HEK293 (cell line): ENCODE data around the gene POT1.
A peak's percentile ranks its signal among the peaks of the same experiment; 100 is the strongest.

ENCODE experiments used
- CTCF ChIA-PET: fragments of 350-600 bp; formaldehyde crosslinking; extraction: SDS; loops from one replicate; lab custom pipeline; 2021; ENCODE audit warnings: antibody characterized with exemption; lab: Yijun Ruan, JAX
- POLR2A ChIA-PET: fragments of 300-600 bp; formaldehyde crosslinking; extraction: SDS; loops from one replicate; lab custom pipeline; 2020; ENCODE audit warnings: antibody characterized with exemption, inconsistent platforms; lab: Yijun Ruan, JAX
- H3K27ac ChIP-seq: fragments of 200-500 bp; sonication (Bioruptor generic); 2 replicates; pipeline ENCODE4 v1.5.1; 2014; ENCODE audit warnings: low read depth, low read length, control low read depth, inconsistent platforms; ENCODE audit errors: extremely low read depth
- H3K36me3 ChIP-seq, 2 experiments: fragments of 200-500 bp in 1 of 2; sonication (Bioruptor generic) in 1 of 2; 1 replicate in 1 of 2; 2 replicates in 1 of 2; pipeline ENCODE4 v1.5.1; 2014 to 2017; ENCODE audit warnings: inconsistent platforms in 2 of 2, low read length in 2 of 2; ENCODE audit not compliant: control insufficient read depth in 2 of 2, insufficient read depth in 1 of 2
- H3K4me1 ChIP-seq: fragments of 200-500 bp; sonication (Bioruptor generic); 2 replicates; pipeline ENCODE4 v1.5.1; 2014; ENCODE audit warnings: mild to moderate bottlenecking, low read length, inconsistent platforms; ENCODE audit not compliant: control insufficient read depth, insufficient read depth
- H3K4me3 ChIP-seq: 2 replicates; pipeline ENCODE4 v1.5.1; 2011; ENCODE audit warnings: low read depth, mild to moderate bottlenecking, control low read depth, low read length, moderate library complexity
- H3K9me3 ChIP-seq: fragments of 200-500 bp; sonication (Bioruptor generic); 2 replicates; pipeline ENCODE4 v1.5.1; 2014; ENCODE audit warnings: low read depth, low read length, inconsistent platforms; ENCODE audit not compliant: control insufficient read depth, insufficient read depth
- BCL11B ChIP-seq: fragments of 450-650 bp; formaldehyde crosslinking; IDR thresholded peaks from 2 replicates; pipeline ENCODE4 v1.5.1; 2016; ENCODE audit warnings: low read depth, missing biosample characterization, missing genetic modification characterization
- EGR2 ChIP-seq: fragments of 450-650 bp; formaldehyde crosslinking; IDR thresholded peaks from 2 replicates; pipeline ENCODE4 v1.5.1; 2016; ENCODE audit warnings: low read depth, missing biosample characterization, missing genetic modification characterization
- GLI4 ChIP-seq: fragments of 450-650 bp; formaldehyde crosslinking; IDR thresholded peaks from 2 replicates; pipeline ENCODE4 v1.5.1; 2016; ENCODE audit warnings: missing biosample characterization, missing genetic modification characterization
- HOXD13 ChIP-seq: sonication (generic); formaldehyde crosslinking; IDR thresholded peaks from 2 replicates; pipeline ENCODE4 v1.8.0; 2022; ENCODE audit warnings: missing genetic modification reagents, borderline replicate concordance
- PRDM2 ChIP-seq: fragments of 450-650 bp; formaldehyde crosslinking; IDR thresholded peaks from 2 replicates; pipeline ENCODE4 v1.5.1; 2016; ENCODE audit warnings: missing biosample characterization, missing genetic modification characterization, borderline replicate concordance
- PRDM6 ChIP-seq: fragments of 450-650 bp; formaldehyde crosslinking; IDR thresholded peaks from 2 replicates; pipeline ENCODE4 v1.5.1; 2017; ENCODE audit warnings: missing biosample characterization, missing genetic modification characterization
- SP7 ChIP-seq: fragments of 450-650 bp; formaldehyde crosslinking; IDR thresholded peaks from 2 replicates; pipeline ENCODE4 v1.5.1; 2016; ENCODE audit warnings: missing biosample characterization, missing genetic modification characterization
- ZBTB20 ChIP-seq: fragments of 450-650 bp; formaldehyde crosslinking; IDR thresholded peaks from 2 replicates; pipeline ENCODE4 v1.5.1; 2016; ENCODE audit warnings: missing biosample characterization, missing genetic modification characterization
- ZBTB48 ChIP-seq: fragments of 450-650 bp; formaldehyde crosslinking; IDR thresholded peaks from 2 replicates; pipeline ENCODE4 v1.5.1; 2016; ENCODE audit warnings: missing biosample characterization, missing genetic modification characterization
- ZNF114 ChIP-seq: fragments of 450-650 bp; formaldehyde crosslinking; IDR thresholded peaks from 2 replicates; pipeline ENCODE4 v1.5.0; 2017; ENCODE audit warnings: missing biosample characterization, missing genetic modification characterization
- ZNF335 ChIP-seq: fragments of 450-650 bp; formaldehyde crosslinking; conservative IDR thresholded peaks from 2 replicates; pipeline ENCODE4 v1.5.1; 2016; ENCODE audit warnings: missing biosample characterization, missing genetic modification characterization
- ZNF37A ChIP-seq: fragments of 450-650 bp; IDR thresholded peaks from 2 replicates; pipeline ENCODE4 v1.5.1; 2018; ENCODE audit warnings: missing biosample characterization, missing genetic modification characterization
- ZNF404 ChIP-seq: fragments of 450-650 bp; formaldehyde crosslinking; IDR thresholded peaks from 2 replicates; pipeline ENCODE4 v1.5.1; 2017; ENCODE audit warnings: missing biosample characterization, missing genetic modification characterization
- ZNF529 ChIP-seq: fragments of 450-650 bp; formaldehyde crosslinking; IDR thresholded peaks from 2 replicates; pipeline ENCODE4 v1.5.1; 2017; ENCODE audit warnings: missing genetic modification characterization, missing biosample characterization; ENCODE audit not compliant: insufficient replicate concordance
- ZNF792 ChIP-seq: fragments of 450-650 bp; formaldehyde crosslinking; IDR thresholded peaks from 2 replicates; pipeline ENCODE4 v1.5.1; 2016; ENCODE audit warnings: missing biosample characterization, missing genetic modification characterization
- ZXDB ChIP-seq: fragments of 450-650 bp; formaldehyde crosslinking; IDR thresholded peaks from 2 replicates; pipeline ENCODE4 v1.5.1; 2016; ENCODE audit warnings: missing biosample characterization, missing genetic modification characterization
- TF ChIP-seq, protein P1 (sequence below): fragments of 450-650 bp; formaldehyde crosslinking; IDR thresholded peaks from 2 replicates; pipeline ENCODE4 v1.5.1; 2016; ENCODE audit warnings: missing biosample characterization, missing genetic modification characterization
- TF ChIP-seq, protein P2 (sequence below): fragments of 450-650 bp; formaldehyde crosslinking; IDR thresholded peaks from 2 replicates; pipeline ENCODE4 v1.5.1; 2016; ENCODE audit warnings: missing biosample characterization, missing genetic modification characterization
- TF ChIP-seq, protein P3 (sequence below): fragments of 450-650 bp; formaldehyde crosslinking; IDR thresholded peaks from 2 replicates; pipeline ENCODE4 v1.5.1; 2016; ENCODE audit warnings: missing biosample characterization, missing genetic modification characterization

The POT1 gene

GRCh38 chr7:124779194-124779593 is 150.4 kb downstream of the POT1 start:
- ChIA-PET POLR2A (no interaction called here), CTCF (interaction anchor here (0.6 to 1.8 kb wide), 3 partner anchors 624 to 971 kb away, joined by 3 to 5 read pairs (median 3); no protein-coding TSS in a partner anchor)
- Histone ChIP-seq H3K4me3 (no peak overlapping the region), H3K4me1 (peaks cover 5% of the 10 kb centered on the region; the same call in 1 of the 2 replicates), H3K36me3 (no peaks in the 10 kb centered on the region), H3K9me3 (no peaks in the 10 kb centered on the region), H3K27ac (no peak overlapping the region)
- TF ChIP-seq ZNF404 (no peak), SP7 (tag by site-specific recombination) (peak; percentile 52; the same call in 1 of the 2 replicates), BCL11B (tag by site-specific recombination) (no peak), ZBTB48 (no peak), ZNF792 (tag by site-specific recombination) (no peak), HOXD13 (CRISPR knock-in tag) (no peak)
- TF ChIP-seq, protein P1, sequence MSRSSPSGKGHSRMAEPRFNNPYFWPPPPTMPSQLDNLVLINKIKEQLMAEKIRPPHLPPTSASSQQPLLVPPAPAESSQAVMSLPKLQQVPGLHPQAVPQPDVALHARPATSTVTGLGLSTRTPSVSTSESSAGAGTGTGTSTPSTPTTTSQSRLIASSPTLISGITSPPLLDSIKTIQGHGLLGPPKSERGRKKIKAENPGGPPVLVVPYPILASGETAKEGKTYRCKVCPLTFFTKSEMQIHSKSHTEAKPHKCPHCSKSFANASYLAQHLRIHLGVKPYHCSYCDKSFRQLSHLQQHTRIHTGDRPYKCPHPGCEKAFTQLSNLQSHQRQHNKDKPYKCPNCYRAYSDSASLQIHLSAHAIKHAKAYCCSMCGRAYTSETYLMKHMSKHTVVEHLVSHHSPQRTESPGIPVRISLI (tag by site-specific recombination), result peak; percentile 56
- TF ChIP-seq, protein P2, sequence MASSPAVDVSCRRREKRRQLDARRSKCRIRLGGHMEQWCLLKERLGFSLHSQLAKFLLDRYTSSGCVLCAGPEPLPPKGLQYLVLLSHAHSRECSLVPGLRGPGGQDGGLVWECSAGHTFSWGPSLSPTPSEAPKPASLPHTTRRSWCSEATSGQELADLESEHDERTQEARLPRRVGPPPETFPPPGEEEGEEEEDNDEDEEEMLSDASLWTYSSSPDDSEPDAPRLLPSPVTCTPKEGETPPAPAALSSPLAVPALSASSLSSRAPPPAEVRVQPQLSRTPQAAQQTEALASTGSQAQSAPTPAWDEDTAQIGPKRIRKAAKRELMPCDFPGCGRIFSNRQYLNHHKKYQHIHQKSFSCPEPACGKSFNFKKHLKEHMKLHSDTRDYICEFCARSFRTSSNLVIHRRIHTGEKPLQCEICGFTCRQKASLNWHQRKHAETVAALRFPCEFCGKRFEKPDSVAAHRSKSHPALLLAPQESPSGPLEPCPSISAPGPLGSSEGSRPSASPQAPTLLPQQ, result no peak

DNA sequence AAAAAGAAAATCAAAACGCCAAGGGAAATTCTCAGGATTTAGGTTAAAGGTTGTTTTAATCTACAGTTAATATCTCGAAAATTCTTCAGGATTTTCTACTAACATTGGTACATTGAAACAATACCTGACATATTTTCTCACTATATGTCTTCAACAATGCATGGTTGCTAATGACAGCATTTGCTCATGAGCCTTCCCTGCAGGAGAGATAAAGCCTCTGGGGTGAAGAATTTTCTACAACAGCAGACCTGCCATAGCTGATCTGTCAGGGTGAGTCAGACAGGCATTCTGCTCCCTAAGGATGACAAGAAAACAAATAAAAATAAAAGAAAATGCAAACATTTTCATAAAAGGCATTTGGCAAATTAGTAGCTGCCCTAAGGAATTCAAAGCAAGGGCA is 152.4 kb downstream of the POT1 start:
- Histone ChIP-seq H3K27ac (no peak overlapping the region), H3K9me3 (no peaks in the 10 kb centered on the region), H3K36me3 (no peaks in the 10 kb centered on the region), H3K4me1 (peaks cover 5% of the 10 kb centered on the region), H3K4me3 (no peak overlapping the region)
- POLR2A ChIA-PET, result interaction anchor here (1.6 kb wide), 1 partner anchor 11 kb away, joined by 5 read pairs; no protein-coding TSS in a partner anchor
- CTCF ChIA-PET, result interaction anchor here (0.6 to 1.4 kb wide), 2 partner anchors 8 to 58 kb away, joined by 3 to 5 read pairs; no protein-coding TSS in a partner anchor
- TF ChIP-seq ZBTB20 (no peak), ZNF114 (tag by site-specific recombination) (no peak), GLI4 (tag by site-specific recombination) (no peak)
- TF ChIP-seq, protein P3, sequence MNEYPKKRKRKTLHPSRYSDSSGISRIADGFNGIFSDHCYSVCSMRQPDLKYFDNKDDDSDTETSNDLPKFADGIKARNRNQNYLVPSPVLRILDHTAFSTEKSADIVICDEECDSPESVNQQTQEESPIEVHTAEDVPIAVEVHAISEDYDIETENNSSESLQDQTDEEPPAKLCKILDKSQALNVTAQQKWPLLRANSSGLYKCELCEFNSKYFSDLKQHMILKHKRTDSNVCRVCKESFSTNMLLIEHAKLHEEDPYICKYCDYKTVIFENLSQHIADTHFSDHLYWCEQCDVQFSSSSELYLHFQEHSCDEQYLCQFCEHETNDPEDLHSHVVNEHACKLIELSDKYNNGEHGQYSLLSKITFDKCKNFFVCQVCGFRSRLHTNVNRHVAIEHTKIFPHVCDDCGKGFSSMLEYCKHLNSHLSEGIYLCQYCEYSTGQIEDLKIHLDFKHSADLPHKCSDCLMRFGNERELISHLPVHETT, result no peak

DNA sequence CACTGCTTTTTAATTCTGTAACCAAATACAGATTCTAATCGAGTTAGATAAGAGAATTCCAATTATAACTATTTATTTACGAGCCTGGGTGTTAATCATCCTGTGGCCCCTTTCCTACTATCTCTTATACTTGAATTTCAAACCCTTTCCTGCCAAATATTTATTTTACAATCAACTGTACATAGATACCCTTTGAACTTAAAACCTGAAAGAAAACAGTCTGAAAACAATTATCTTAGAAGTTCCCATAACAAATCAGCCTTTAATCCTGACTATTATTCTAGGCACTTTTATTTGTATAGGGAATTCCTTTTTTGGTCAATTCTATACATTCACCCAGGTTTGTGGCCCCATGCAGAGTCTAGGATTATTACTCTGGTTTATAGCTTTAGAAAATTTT is 153.5 kb downstream of the POT1 start:
- POLR2A ChIA-PET, result interaction anchor here (1.6 kb wide), 1 partner anchor 10 kb away, joined by 5 read pairs; no protein-coding TSS in a partner anchor
- no peak overlapping the region for H3K27ac ChIP-seq
- H3K4me1 ChIP-seq, result peaks cover 5% of the 10 kb centered on the region
- H3K36me3 ChIP-seq, result no peaks in the 10 kb centered on the region
- no peaks in the 10 kb centered on the region for H3K9me3 ChIP-seq
- no peak overlapping the region for H3K4me3 ChIP-seq
- CTCF ChIA-PET, result interaction anchor here (1.4 kb wide), 1 partner anchor 9 kb away, joined by 5 read pairs; no protein-coding TSS in a partner anchor
- TF ChIP-seq PRDM2 (tag by site-specific recombination) (no peak), ZNF529 (no peak), EGR2 (tag by site-specific recombination) (no peak), PRDM6 (peak; percentile 59; the same call in 1 of the 2 replicates), ZNF335 (no peak), ZXDB (tag by site-specific recombination) (peak; percentile 56; the same call in 1 of the 2 replicates), ZNF37A (tag by site-specific recombination) (no peak)
